C4-2B (cell line): ENCODE results near the gene SYNRG.

ENCODE experiments used
- ZFX ChIP-seq: fragments of 450-650 bp; IDR thresholded peaks from 2 replicates; pipeline ENCODE4 v1.6.1; 2017
- TF ChIP-seq, protein P1 (sequence below): fragments of 450-650 bp; conservative IDR thresholded peaks from 2 replicates; pipeline ENCODE4 v1.5.1; 2017; ENCODE audit warnings: mild to moderate bottlenecking

- TF ChIP-seq, protein P1, sequence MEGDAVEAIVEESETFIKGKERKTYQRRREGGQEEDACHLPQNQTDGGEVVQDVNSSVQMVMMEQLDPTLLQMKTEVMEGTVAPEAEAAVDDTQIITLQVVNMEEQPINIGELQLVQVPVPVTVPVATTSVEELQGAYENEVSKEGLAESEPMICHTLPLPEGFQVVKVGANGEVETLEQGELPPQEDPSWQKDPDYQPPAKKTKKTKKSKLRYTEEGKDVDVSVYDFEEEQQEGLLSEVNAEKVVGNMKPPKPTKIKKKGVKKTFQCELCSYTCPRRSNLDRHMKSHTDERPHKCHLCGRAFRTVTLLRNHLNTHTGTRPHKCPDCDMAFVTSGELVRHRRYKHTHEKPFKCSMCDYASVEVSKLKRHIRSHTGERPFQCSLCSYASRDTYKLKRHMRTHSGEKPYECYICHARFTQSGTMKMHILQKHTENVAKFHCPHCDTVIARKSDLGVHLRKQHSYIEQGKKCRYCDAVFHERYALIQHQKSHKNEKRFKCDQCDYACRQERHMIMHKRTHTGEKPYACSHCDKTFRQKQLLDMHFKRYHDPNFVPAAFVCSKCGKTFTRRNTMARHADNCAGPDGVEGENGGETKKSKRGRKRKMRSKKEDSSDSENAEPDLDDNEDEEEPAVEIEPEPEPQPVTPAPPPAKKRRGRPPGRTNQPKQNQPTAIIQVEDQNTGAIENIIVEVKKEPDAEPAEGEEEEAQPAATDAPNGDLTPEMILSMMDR, result no peak
- no peak for TF ChIP-seq ZFX
These were observed 130.2 kb downstream of the SYNRG start for GRCh38 chr17:37479025-37479424.
